GM21526 (cell line): ENCODE results near the gene THSD1.
"Not testable (repeated sequence)": the region's sequence is repeated elsewhere in the genome, so short reads cannot be mapped to it uniquely, and the experiment has no call there.

Experiments
- ATAC-seq: cut with Tn5 transposase; IDR thresholded peaks from one replicate; pipeline ENCODE4 v1.9.1; 2021; ENCODE audit warnings: moderate library complexity; ENCODE audit not compliant: unreplicated experiment, low FRiP score

Gene THSD1

GRCh38 chr13:52412128-52412527 lies 6.2 kb upstream of the THSD1 start:
- no peak for ATAC-seq

GRCh38 chr13:52411629-52412028 lies 5.7 kb upstream of the THSD1 start:
- no peak for ATAC-seq

DNA sequence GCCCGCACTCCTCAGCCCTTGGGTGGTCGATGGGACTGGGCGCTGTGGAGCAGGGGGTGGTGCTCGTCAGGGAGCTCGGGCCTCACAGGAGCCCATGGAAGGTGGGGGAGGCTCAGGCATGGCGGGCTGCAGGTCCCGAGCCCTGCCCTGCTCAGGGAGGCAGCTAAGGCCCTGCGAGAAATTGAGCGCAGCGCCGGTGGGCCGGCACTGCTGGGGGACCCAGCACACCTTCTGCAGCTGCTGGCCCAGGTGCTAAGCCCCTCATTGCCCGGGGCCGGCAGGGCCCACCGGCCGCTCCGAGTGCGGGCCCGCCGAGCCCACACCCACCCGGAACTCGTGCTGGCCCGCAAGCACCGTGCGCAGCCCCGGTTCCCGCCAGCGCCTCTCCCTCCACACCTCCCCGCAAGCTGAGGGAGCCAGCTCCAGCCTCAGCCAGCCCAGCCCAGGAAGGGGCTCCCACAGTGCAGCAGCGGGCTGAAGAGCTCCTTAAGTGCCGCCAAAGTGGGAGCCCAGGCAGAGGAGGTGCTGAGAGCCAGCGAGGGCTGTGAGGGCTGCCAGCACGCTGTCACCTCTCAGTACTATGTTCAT lies 2.2 kb upstream of the THSD1 start:
- not testable (repeated sequence) for ATAC-seq

DNA sequence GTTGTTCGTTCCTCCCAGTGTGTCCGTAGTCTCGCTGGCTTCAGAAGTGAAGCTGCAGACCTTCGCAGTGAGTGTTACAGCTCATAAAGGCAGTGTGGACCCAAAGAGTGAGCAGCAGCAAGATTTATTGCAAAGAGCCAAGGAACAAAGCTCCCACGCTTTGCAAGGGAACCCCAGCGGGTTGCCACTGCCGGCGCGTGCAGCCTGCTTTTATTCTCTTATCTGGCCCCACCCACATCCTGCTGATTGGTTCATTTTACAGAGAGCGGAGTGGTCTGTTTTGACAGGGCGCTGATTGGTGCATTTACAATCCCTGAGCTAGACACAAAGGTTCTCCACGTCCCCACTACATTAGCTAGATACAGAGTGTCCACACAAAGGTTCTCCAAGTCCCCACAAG lies 1.5 kb upstream of the THSD1 start:
- ATAC-seq = not testable (repeated sequence)

GRCh38 chr13:52406629-52407028 lies 657 bp upstream of the THSD1 start:
- no peak for ATAC-seq

- ATAC-seq = no peak
These were observed 604 bp downstream of the THSD1 start for GRCh38 chr13:52405369-52405766.

- no peak for ATAC-seq
These were observed 6.3 kb downstream of the THSD1 start for GRCh38 chr13:52399708-52400107.

DNA sequence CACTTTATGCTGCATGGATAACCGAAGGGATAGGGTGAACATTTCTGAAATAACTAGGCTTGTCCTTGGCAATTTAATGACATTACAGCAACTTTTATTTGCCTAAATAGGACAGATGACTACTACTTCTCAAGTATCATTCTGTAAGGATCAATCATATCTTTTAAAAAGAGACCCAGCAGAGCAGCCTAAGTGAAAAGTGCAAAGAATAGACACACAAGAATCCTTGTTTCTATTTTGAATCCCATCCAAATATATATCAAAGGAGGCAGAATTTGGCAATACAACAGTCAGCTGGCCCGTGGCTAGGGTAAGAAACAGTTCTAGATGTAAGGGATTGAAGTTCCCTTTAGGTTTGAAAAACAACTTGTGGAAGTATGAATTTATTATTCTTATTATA lies 6.9 kb downstream of the THSD1 start:
- no peak for ATAC-seq

DNA sequence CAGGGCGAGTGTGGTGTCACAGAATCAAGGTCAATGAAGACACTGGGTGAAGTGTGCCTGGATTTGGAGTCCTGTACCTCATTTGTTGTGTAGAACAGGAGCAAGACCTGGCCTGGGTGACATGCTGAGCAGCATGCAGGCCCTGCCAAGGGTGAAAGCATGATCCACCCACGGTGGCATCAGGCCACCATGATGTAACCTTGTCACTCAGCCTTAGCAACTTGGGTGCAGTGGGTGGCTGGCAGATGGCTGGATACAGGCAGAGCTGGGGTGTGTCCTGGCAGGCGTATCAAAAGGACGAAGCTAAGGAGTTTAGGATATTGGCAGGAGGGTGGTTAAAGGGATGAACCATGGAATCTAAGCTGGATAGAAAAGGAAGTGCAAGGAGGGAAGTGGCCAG lies 10.3 kb downstream of the THSD1 start:
- no peak for ATAC-seq

GRCh38 chr13:52394586-52394985 lies 11.4 kb downstream of the THSD1 start:
- no peak for ATAC-seq

GRCh38 chr13:52393572-52394357 lies 12.2 kb downstream of the THSD1 start:
- no peak for ATAC-seq

DNA sequence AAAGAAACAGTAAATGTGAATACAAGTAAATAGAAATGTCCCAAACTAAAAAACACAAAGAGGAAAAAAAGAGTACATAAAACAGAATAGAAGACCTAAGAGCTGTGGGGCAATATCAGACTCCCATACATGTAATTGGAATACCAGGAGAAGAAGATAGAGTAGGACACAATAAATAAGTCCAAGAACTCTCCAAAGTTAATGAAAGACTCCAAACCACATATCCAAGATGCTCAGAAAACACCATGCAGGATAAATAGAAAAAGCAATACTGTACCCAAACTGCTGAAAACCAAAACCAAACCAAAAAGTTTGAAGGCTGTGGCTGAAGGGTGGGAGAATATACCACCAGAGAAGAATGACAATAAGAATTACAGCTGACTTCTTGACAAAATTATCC lies 18.3 kb downstream of the THSD1 start:
- ATAC-seq = no peak

- ATAC-seq = no peak
These were observed 20.1 kb downstream of the THSD1 start for GRCh38 chr13:52385870-52386269.

DNA sequence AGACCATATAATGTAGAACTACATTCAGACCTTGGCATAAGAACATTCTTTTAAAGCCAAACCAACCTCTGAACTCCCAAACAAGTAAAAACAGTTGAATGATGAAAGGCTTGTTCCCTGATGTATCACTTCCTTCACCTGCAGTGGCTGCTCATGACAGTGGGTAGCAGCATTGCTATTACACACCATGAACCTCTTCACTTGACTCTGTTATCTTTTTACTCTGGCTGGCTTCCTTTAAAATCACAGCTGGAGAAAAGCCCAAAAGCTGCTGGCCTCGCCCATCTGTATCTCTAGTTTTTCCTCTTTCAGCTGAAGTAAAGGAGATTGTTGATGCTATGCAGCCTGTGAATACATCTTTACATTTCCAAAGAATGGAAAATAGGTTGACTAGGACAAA lies 22.6 kb downstream of the THSD1 start:
- ATAC-seq = no peak

- no peak for ATAC-seq
These were observed 27.7 kb downstream of the THSD1 start for GRCh38 chr13:52378312-52378711.

DNA sequence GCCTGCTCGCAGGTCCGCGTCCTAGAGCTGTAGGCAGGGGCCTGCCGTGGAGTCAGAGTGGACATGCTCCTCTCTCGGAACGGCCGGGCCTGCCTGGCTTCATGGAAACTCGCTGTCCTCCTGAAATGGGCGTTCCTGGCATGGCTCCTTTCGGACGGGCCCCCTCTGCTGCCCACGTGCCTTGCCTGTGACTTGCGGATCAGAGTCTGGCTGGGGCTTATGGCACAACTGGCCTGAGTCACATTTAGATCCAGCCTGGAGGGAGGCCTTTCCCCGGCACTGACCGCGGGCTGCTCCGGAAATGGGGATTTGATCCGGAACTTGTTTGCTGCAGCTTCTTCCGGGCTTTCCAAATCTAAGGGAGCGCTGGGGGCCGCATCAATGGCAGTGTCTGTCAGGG lies 28.1 kb downstream of the THSD1 start:
- ATAC-seq = no peak

DNA sequence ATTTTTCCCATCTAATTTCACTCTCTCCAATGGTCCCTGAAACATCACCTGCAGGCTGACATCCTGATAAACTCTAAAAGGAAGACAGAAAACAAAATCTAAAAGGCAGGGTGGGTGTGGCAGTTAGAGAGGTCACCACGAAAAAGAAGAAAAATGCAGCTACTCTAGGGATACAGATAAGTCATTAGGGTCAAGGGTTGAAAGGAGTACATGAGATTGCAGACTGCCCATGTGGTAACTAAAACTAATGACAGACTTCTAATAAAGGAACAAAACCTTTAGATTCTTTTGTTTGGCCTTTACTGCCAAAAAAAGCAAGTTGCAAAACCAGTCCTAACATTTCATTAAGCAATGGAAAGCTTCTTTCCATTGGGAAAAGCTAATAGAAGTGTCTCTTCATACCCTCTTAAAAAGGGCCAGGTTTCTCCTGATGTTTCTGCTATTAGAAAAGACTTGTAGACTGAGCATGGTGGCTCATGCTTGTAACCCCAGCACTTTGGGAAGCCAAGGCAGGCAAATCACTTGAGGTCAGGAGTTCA lies 31.0 kb downstream of the THSD1 start:
- no peak for ATAC-seq

DNA sequence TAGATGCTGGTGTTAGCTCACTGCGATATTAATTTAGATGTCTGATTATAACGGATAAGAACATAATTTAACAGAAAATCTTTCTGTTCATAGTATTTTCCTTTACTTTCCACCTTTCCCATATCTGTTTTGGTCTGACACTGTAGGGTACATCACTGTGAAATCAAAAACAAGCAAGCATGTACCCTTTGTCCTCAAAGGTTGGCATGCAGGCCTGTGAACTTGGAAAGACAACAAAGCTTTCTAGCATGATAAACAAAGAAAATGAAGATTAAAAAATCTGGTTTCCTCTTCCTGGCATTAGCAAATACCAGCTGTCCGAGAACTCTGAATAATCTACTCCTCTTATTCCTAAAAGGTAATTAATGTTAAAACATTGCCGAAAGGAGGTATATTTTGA lies 31.6 kb downstream of the THSD1 start:
- ATAC-seq = no peak

- not testable (repeated sequence) for ATAC-seq
These were observed 32.7 kb downstream of the THSD1 start for GRCh38 chr13:52373277-52373676.

GRCh38 chr13:52371736-52372247 lies 34.2 kb downstream of the THSD1 start:
- no peak for ATAC-seq

GRCh38 chr13:52366291-52366690 lies 39.7 kb downstream of the THSD1 start:
- no peak for ATAC-seq
